ENCODE data around the gene ADAM10.

- TF ChIP-seq CTCF (IDR thresholded peaks at IDR 0.05), result no peak
- TF ChIP-seq POLR2A (IDR thresholded peaks at IDR 0.05), result no peak
Measured at GRCh38 chr15:58717357-58717756, 32.1 kb downstream of the ADAM10 start.
